ENCODE data around the gene GIMAP5. TPM values are rescaled to one million over a fixed set of nuclear protein-coding genes. Genes with fewer than 3 reads are reported as not detected.

The GIMAP5 gene
- total RNA-seq, 4 donors from 2014 or later, result 17.0 to 146 (median 56.9) TPM

DNA sequence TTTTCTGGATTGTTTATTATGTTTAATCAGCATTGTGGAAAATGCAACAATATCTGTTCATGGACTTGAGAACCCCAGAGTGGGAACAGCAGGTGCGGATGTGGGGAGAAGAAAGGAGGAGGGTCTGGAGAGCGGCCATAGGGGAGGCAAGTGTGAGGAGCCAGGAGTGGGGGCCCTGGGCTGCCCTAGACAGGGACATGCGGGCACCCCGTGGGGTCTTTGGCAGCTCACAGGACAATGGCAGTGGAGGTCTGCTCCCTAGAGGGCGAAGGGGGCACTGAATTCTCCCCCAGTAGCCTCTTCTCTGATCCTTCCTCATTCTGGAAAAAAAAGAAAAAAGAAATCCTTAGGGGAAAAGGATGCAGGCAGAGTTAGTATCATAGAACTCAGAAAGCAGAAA, 54.1 kb downstream of the GIMAP5 start:
- no peak for DNase-seq (ENCODE audit: low spot score)
- TF ChIP-seq CTCF (IDR thresholded peaks at IDR 0.05), result no peak
- no peak for ATAC-seq (ENCODE audit: low FRiP score)

GRCh38 chr7:150791746-150792452, 54.7 kb downstream of the GIMAP5 start:
- no peak for DNase-seq (ENCODE audit: low spot score)
- no peak for TF ChIP-seq CTCF (IDR thresholded peaks at IDR 0.05)
- no peak for ATAC-seq (ENCODE audit: low FRiP score)

Other genes with a start within 250 kb of the GIMAP5 start
- 100 to 1,000 TPM in 1 of 4 donors, 10 to 100 TPM in 2, 1 to 10 TPM in 1; 5.8 to 102 (median 27.2) TPM for gene GIMAP7, start 222.5 kb upstream of the GIMAP5 start, total RNA-seq
- 100 to 1,000 TPM in 1 of 4 donors, 10 to 100 TPM in 3; 16.1 to 135 (median 47.8) TPM for gene GIMAP4, start 170.0 kb upstream of the GIMAP5 start, total RNA-seq
- gene GIMAP6, start 105.0 kb upstream of the GIMAP5 start, total RNA-seq, result 100 to 1,000 TPM in 1 of 4 donors, 10 to 100 TPM in 3; 16.8 to 135 (median 48.3) TPM
- gene GIMAP2, start 51.7 kb upstream of the GIMAP5 start, total RNA-seq, result 10 to 100 TPM; 10.1 to 44.0 (median 12.8) TPM
- gene GIMAP1, start 20.8 kb upstream of the GIMAP5 start, total RNA-seq, result 10 to 100 TPM in 2 of 4 donors, 1 to 10 TPM in 2; 2.1 to 32.2 (median 9.0) TPM
- gene TMEM176B, start 62.9 kb downstream of the GIMAP5 start, total RNA-seq, result 100 to 1,000 TPM in 1 of 4 donors, 10 to 100 TPM in 3; 35.9 to 122 (median 80.0) TPM
- gene TMEM176A, start 63.4 kb downstream of the GIMAP5 start, total RNA-seq, result 100 to 1,000 TPM in 1 of 4 donors, 10 to 100 TPM in 3; 18.1 to 105 (median 48.6) TPM
- gene AOC1, start 115.1 kb downstream of the GIMAP5 start, total RNA-seq, result not detected
- under 1 TPM; 0.12 to 0.56 (median 0.47) TPM for gene KCNH2, start 240.9 kb downstream of the GIMAP5 start, total RNA-seq

All from omental fat pad (tissue), 4 donors.